ENCODE results near the gene PRR12.

The PRR12 gene

DNA sequence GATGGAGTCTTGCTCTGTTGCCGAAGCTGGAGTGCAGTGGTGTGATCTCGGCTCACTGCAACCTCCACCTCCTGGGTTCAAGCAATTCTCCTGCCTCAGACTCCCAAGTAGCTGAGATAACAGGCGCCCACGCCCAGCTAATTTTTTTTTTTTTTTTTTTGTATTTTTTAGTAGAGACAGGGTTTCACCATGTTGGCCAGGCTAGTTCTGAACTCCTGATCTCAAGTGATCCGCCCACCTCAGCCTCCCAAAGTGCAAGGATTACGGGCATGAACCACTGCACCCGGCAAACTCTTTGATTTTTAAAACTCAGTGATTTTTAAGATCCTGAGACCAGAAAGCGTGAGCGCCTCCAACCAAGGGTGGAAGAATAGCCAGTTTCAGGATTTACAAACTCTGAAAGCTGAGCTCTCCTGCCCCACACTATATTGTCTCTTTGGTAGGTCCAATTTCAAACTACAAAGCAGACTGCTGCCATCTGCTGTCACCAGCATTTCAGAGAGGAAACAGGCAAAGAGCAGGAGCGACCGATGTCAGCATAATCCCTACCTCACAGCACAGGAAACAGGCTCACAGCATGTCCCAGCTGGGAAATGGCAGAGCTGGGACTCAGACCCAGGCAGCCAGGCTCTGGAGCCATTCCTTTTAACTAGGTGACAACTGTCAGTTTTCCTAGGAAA lies 19.8 kb upstream of the PRR12 start:
- no peak for ATAC-seq (ENCODE audit: low read depth)
- H3K4me3 ChIP-seq (ENCODE audit: severe bottlenecking) = no peak overlapping the region
- no peak for DNase-seq (ENCODE audit: low spot score)
- peaks cover 3% of the 10 kb centered on the region for H3K4me1 ChIP-seq (ENCODE audit: insufficient read depth, poor library complexity, severe bottlenecking)
- peaks cover 18% of the 10 kb centered on the region for H3K36me3 ChIP-seq (ENCODE audit: low read depth)
- TF ChIP-seq, protein P1, sequence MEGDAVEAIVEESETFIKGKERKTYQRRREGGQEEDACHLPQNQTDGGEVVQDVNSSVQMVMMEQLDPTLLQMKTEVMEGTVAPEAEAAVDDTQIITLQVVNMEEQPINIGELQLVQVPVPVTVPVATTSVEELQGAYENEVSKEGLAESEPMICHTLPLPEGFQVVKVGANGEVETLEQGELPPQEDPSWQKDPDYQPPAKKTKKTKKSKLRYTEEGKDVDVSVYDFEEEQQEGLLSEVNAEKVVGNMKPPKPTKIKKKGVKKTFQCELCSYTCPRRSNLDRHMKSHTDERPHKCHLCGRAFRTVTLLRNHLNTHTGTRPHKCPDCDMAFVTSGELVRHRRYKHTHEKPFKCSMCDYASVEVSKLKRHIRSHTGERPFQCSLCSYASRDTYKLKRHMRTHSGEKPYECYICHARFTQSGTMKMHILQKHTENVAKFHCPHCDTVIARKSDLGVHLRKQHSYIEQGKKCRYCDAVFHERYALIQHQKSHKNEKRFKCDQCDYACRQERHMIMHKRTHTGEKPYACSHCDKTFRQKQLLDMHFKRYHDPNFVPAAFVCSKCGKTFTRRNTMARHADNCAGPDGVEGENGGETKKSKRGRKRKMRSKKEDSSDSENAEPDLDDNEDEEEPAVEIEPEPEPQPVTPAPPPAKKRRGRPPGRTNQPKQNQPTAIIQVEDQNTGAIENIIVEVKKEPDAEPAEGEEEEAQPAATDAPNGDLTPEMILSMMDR (IDR thresholded peaks at IDR 0.05; ENCODE audit: poor library complexity, severe bottlenecking) = no peak
- no peaks in the 10 kb centered on the region for H3K27me3 ChIP-seq (ENCODE audit: insufficient read depth, poor library complexity, severe bottlenecking)
- H3K27ac ChIP-seq (ENCODE audit: poor library complexity, severe bottlenecking) = no peak overlapping the region
- no peaks in the 10 kb centered on the region for H3K9me3 ChIP-seq (ENCODE audit: severe bottlenecking)

GRCh38 chr19:49573009-49573408 lies 18.0 kb upstream of the PRR12 start:
- DNase-seq (ENCODE audit: low spot score) = no peak
- TF ChIP-seq, protein P1 (IDR thresholded peaks at IDR 0.05; ENCODE audit: poor library complexity, severe bottlenecking) = no peak
- H3K4me1 ChIP-seq (ENCODE audit: insufficient read depth, poor library complexity, severe bottlenecking) = peaks cover 2% of the 10 kb centered on the region

DNA sequence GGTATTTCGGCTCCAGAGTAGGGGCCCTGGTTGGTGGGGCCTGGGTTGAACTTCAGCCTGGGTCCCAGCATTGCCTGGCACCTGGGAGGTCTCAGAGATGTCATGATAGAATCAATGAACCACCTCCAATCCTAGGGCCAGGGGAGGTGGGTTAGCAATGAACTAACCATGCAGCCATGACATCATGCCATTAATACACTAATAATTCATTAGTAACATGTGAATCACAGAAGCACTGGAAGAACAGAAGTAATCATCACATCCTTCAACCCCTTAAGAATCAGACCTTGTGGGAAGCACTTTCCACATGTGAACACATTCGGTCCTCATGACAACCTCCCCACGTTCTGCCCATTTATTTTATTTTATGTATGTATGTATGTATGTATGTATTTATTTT lies 17.6 kb upstream of the PRR12 start:
- Histone ChIP-seq H3K27ac (ENCODE audit: poor library complexity, severe bottlenecking) (no peak overlapping the region), H3K4me3 (ENCODE audit: severe bottlenecking) (no peak overlapping the region), H3K9me3 (ENCODE audit: severe bottlenecking) (no peaks in the 10 kb centered on the region), H3K36me3 (ENCODE audit: low read depth) (peaks cover 20% of the 10 kb centered on the region), H3K4me1 (ENCODE audit: insufficient read depth, poor library complexity, severe bottlenecking) (no peaks in the 10 kb centered on the region), H3K27me3 (ENCODE audit: insufficient read depth, poor library complexity, severe bottlenecking) (no peaks in the 10 kb centered on the region)
- ATAC-seq (ENCODE audit: low read depth) (no peak), DNase-seq (ENCODE audit: low spot score) (no peak)
- TF ChIP-seq, protein P1 (IDR thresholded peaks at IDR 0.05; ENCODE audit: poor library complexity, severe bottlenecking) = no peak

More at GRCh38 chr19:49573009-49573408, 18.0 kb upstream of the PRR12 start:
- H3K9me3 ChIP-seq (ENCODE audit: severe bottlenecking) = no peaks in the 10 kb centered on the region
- H3K36me3 ChIP-seq (ENCODE audit: low read depth) = peaks cover 20% of the 10 kb centered on the region
- H3K27ac ChIP-seq (ENCODE audit: poor library complexity, severe bottlenecking) = no peak overlapping the region
- no peaks in the 10 kb centered on the region for H3K27me3 ChIP-seq (ENCODE audit: insufficient read depth, poor library complexity, severe bottlenecking)
- ATAC-seq (ENCODE audit: low read depth) = peak; percentile 25; the same call in 2 of the 3 replicates
- H3K4me3 ChIP-seq (ENCODE audit: severe bottlenecking) = no peak overlapping the region

DNA sequence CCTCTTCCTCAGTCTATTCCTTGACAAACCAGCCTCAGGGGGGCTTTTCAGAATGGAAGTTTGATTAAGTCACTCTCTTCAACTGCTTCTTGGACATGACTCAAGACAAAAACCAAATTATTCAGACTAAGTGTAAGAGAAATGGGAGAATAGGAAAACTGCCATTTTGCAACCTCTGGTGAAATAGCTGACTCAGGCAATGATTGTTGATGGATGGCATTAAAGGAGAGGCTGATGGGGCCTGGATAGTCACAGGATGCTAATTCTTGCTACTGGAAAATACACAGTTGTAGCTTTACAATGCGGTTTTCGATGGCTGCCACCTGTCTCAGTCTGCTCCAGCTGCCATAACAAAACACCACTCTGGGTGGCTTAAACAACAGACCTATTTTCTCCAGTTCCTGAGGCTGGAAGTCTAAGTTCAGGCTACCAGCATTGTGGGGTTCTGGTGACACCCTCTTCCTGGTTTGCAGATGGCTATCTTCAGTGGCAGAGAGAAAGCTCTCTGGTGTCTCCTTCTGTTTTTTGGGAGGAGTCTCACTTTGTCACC lies 16.7 kb upstream of the PRR12 start:
- Histone ChIP-seq H3K27me3 (ENCODE audit: insufficient read depth, poor library complexity, severe bottlenecking) (no peaks in the 10 kb centered on the region), H3K36me3 (ENCODE audit: low read depth) (peaks cover 20% of the 10 kb centered on the region), H3K4me3 (ENCODE audit: severe bottlenecking) (no peak overlapping the region), H3K27ac (ENCODE audit: poor library complexity, severe bottlenecking) (no peak overlapping the region), H3K9me3 (ENCODE audit: severe bottlenecking) (no peaks in the 10 kb centered on the region), H3K4me1 (ENCODE audit: insufficient read depth, poor library complexity, severe bottlenecking) (peaks cover 3% of the 10 kb centered on the region)
- DNase-seq (ENCODE audit: low spot score) (no peak), ATAC-seq (ENCODE audit: low read depth) (no peak)
- TF ChIP-seq, protein P1 (IDR thresholded peaks at IDR 0.05; ENCODE audit: poor library complexity, severe bottlenecking) = no peak

- H3K27ac ChIP-seq (ENCODE audit: poor library complexity, severe bottlenecking) = no peak overlapping the region
- H3K27me3 ChIP-seq (ENCODE audit: insufficient read depth, poor library complexity, severe bottlenecking) = no peaks in the 10 kb centered on the region
- DNase-seq (ENCODE audit: low spot score) (no peak), ATAC-seq (ENCODE audit: low read depth) (no peak)
- H3K36me3 ChIP-seq (ENCODE audit: low read depth) = peaks cover 17% of the 10 kb centered on the region
- peaks cover 6% of the 10 kb centered on the region for H3K4me1 ChIP-seq (ENCODE audit: insufficient read depth, poor library complexity, severe bottlenecking)
- H3K4me3 ChIP-seq (ENCODE audit: severe bottlenecking) = peak overlapping the region; percentile 48
- no peaks in the 10 kb centered on the region for H3K9me3 ChIP-seq (ENCODE audit: severe bottlenecking)
- TF ChIP-seq, protein P1 (IDR thresholded peaks at IDR 0.05; ENCODE audit: poor library complexity, severe bottlenecking) = no peak
These were observed 11.8 kb upstream of the PRR12 start for GRCh38 chr19:49579193-49579592.
